GM12878 (cell line): ENCODE results near the gene IRF2. TPM values are rescaled to one million over a fixed set of nuclear protein-coding genes. Genes with fewer than 3 reads are reported as not detected.

Source experiments
- ATAC-seq: fragments of 200-7000 bp; cut with Tn5 transposase; 3 replicates; pipeline ENCODE4 v1.9.1; 2020; ENCODE audit warnings: mild to moderate bottlenecking, moderate library complexity
- BruUV-seq: library from RNA; stranded (reverse); fragments of 400-500 nt; replicated peaks from 2 replicates; lab custom pipeline; 2021; lab: Mats Ljungman, UMichigan
- CTCF ChIA-PET: fragments of 300-600 bp; sonication (Branson Sonifier 250); formaldehyde crosslinking; extraction: SDS; loops from one replicate; lab custom pipeline; 2021; ENCODE audit warnings: inconsistent platforms; lab: Yijun Ruan, JAX
- POLR2A ChIA-PET: fragments of 350-600 bp; formaldehyde crosslinking; extraction: SDS; loops from one replicate; lab custom pipeline; 2021; ENCODE audit warnings: inconsistent platforms; lab: Charles Lee
- RAD21 ChIA-PET: fragments of 300-600 bp; sonication (Branson Sonifier 250); formaldehyde crosslinking; loops from one replicate; lab custom pipeline; 2023; ENCODE audit warnings: antibody characterized with exemption; ENCODE audit not compliant: unreplicated experiment; lab: Charles Lee
- SMC1A ChIA-PET: fragments of 300-600 bp; sonication (Branson Sonifier 250); formaldehyde crosslinking; loops from one replicate; lab custom pipeline; 2023; ENCODE audit not compliant: unreplicated experiment, uncharacterized antibody; lab: Charles Lee
- DNase-seq: peaks from one replicate; pipeline ENCODE4 v3.0.0-alpha.2; 2011; ENCODE audit warnings: low read depth, low spot score
- FAIRE-seq: peaks from 3 replicates; lab custom pipeline; 2011; peaks lifted over from hg19 to GRCh38; lab: Jason Lieb, UNC
- H2AFZ ChIP-seq: 2 replicates; pipeline ENCODE4 v1.6.0; 2011; ENCODE audit warnings: low read depth, low read length, control low read depth; ENCODE audit not compliant: control insufficient read depth
- H3K27ac ChIP-seq: 2 replicates; pipeline ENCODE4 v1.5.1; 2011; ENCODE audit warnings: control low read depth; ENCODE audit not compliant: control insufficient read depth, insufficient read depth
- H3K27me3 ChIP-seq, 2 experiments: replicated peaks in 1 of 2; 2 replicates each; pipeline versions ENCODE4 v1.6.0 to v1.6.1; 2011; ENCODE audit warnings: low read length in 1 of 2; ENCODE audit not compliant: control insufficient read depth in 2 of 2, insufficient read depth in 2 of 2
- H3K36me3 ChIP-seq, 2 experiments: 2 replicates each; pipeline ENCODE4 v1.5.1; 2011; ENCODE audit warnings: low read length in 1 of 2; ENCODE audit not compliant: control insufficient read depth in 2 of 2, insufficient read depth in 2 of 2
- H3K4me1 ChIP-seq: 2 replicates; pipeline ENCODE4 v1.6.1; 2011; ENCODE audit warnings: mild to moderate bottlenecking, low read length, moderate library complexity, mixed read lengths; ENCODE audit not compliant: control insufficient read depth, insufficient read depth
- H3K4me2 ChIP-seq: 2 replicates; pipeline ENCODE4 v1.6.0; 2011; ENCODE audit warnings: control low read depth; ENCODE audit not compliant: control insufficient read depth, insufficient read depth
- H3K4me3 ChIP-seq: fragments of 200-600 bp; sonication (generic); 2 replicates; pipeline ENCODE4 v1.5.1; 2016
- H3K79me2 ChIP-seq: 2 replicates; pipeline ENCODE4 v1.6.0; 2011; ENCODE audit warnings: low read length; ENCODE audit not compliant: control insufficient read depth, insufficient read depth
- H3K9ac ChIP-seq: 2 replicates; pipeline ENCODE4 v1.8.0; 2011; ENCODE audit warnings: low read length, control low read depth, mixed read lengths; ENCODE audit not compliant: control insufficient read depth, insufficient read depth
- H3K9me3 ChIP-seq: replicated peaks from 3 replicates; pipeline ENCODE4 v1.5.1; 2011; ENCODE audit warnings: mild to moderate bottlenecking, low read length; ENCODE audit not compliant: control insufficient read depth, insufficient read depth
- H4K20me1 ChIP-seq: 2 replicates; pipeline ENCODE4 v1.6.0; 2011; ENCODE audit not compliant: control insufficient read depth, insufficient read depth
- HDGF ChIP-seq: fragments of 450-650 bp; IDR thresholded peaks from 2 replicates; pipeline ENCODE4 v1.6.1; 2016; ENCODE audit warnings: antibody characterized with exemption
- IKZF1 ChIP-seq: fragments of 450-650 bp; conservative IDR thresholded peaks from 2 replicates; pipeline ENCODE4 v1.6.1; 2017; ENCODE audit warnings: antibody characterized with exemption, mild to moderate bottlenecking
- LARP7 ChIP-seq: fragments of 450-650 bp; IDR thresholded peaks from 2 replicates; pipeline ENCODE4 v1.6.1; 2017; ENCODE audit warnings: mild to moderate bottlenecking
- MLLT1 ChIP-seq: fragments of 450-650 bp; IDR thresholded peaks from 2 replicates; pipeline ENCODE4 v1.6.1; 2016; ENCODE audit warnings: mild to moderate bottlenecking
- RELB ChIP-seq: fragments of 450-650 bp; IDR thresholded peaks from 2 replicates; pipeline ENCODE4 v1.6.1; 2017; ENCODE audit warnings: low read depth, mild to moderate bottlenecking, moderate library complexity
- SIN3A ChIP-seq: IDR thresholded peaks from 2 replicates; pipeline ENCODE4 v1.6.1; 2012; ENCODE audit warnings: low read depth, low read length, improper control_type of control experiment
- SMARCA5 ChIP-seq: fragments of 450-650 bp; IDR thresholded peaks from 2 replicates; pipeline ENCODE4 v1.6.1; 2017; ENCODE audit warnings: mild to moderate bottlenecking
- ZNF217 ChIP-seq: fragments of 450-650 bp; IDR thresholded peaks from 2 replicates; pipeline ENCODE4 v1.6.1; 2017; ENCODE audit warnings: antibody characterized with exemption, mild to moderate bottlenecking
- ZNF592 ChIP-seq: fragments of 450-650 bp; IDR thresholded peaks from 2 replicates; pipeline ENCODE4 v1.6.1; 2017; ENCODE audit warnings: mild to moderate bottlenecking, moderate library complexity
- ZNF687 ChIP-seq: fragments of 450-650 bp; IDR thresholded peaks from 2 replicates; pipeline ENCODE4 v1.6.1; 2017; ENCODE audit warnings: mild to moderate bottlenecking, moderate library complexity
- WGBS: methylation state at CpG from one replicate; pipeline ENCODE4 v1.1.6; 2016; ENCODE audit warnings: low lambda C conversion rate; ENCODE audit not compliant: insufficient replicate concordance, insufficient coverage; ENCODE audit errors: missing lambda C conversion rate; 5-methylcytosine and 5-hydroxymethylcytosine counted together
- in situ Hi-C: fragments of 300-500 bp; cut with MboI; formaldehyde crosslinking; loops from 9 replicates; pipeline ENCODE4 v1.14.3; 2018; ENCODE audit warnings: mixed read lengths
- intact Hi-C: fragments of 100-400 bp; cut with micrococcal nuclease; formaldehyde crosslinking; loops from one replicate; pipeline ENCODE4 v1.14.2; 2022; ENCODE audit not compliant: unreplicated experiment
- polyA plus RNA-seq, 11 experiments: library from polyadenylated mRNA; depleted of rRNA in 4 of 11; unstranded in 6 of 11; stranded (reverse) in 5 of 11; fragments of >200 nt; fragmentation: Nextera tagmentation in 4 of 11; fragmentation: Illumina TruSeq in 1 of 11; extraction: Ambion mirVana in 4 of 11; extraction: Trizol in 1 of 11; gene quantifications; 1 replicate in 1 of 11; 2 replicates in 10 of 11; pipeline versions ENCODE4 v1.2.1 to v1.2.3, GENCODE V29; 2011 to 2016; ENCODE audit warnings: inconsistent platforms in 2 of 11, missing spikeins in 2 of 11, low read depth in 1 of 11
- total RNA-seq, 4 experiments: library from RNA; depleted of rRNA in 3 of 4; stranded (reverse); fragments of >200 nt in 3 of 4; fragmentation: Illumina TruSeq in 1 of 4; extraction: Trizol in 1 of 4; gene quantifications; 2 replicates each; pipeline versions ENCODE4 v1.2.1 to v1.2.3, GENCODE V29; 2013 to 2021

The IRF2 gene
- total and polyA plus RNA-seq, 10 of the 15 experiments (the other 5 are each of a cell fraction or from before 2014, with no cell fraction given), result 45.1 to 99.3 (median 58.9) TPM

- intact Hi-C loops, result loop anchor here (1.0 to 5.0 kb wide), 3 partner anchors 69 to 298 kb away; partner anchors contain the start of genes CASP3 and PRIMPOL
- Histone ChIP-seq H3K9ac (peak overlapping the region; percentile 90), H4K20me1 (no peaks in the 10 kb centered on the region), H3K9me3 (no peaks in the 10 kb centered on the region; the same call in 2 of the 3 replicates), H3K4me2 (peak overlapping the region; percentile 94), H2AFZ (no peak overlapping the region), H3K27me3 (no peaks in the 10 kb centered on the region), H3K27ac (peak overlapping the region; percentile 99), H3K79me2 (peaks cover 94% of the 10 kb centered on the region), H3K4me3 (peak overlapping the region; percentile 89), H3K36me3 (no peaks in the 10 kb centered on the region; a peak in 3 of 4 replicates), H3K4me1 (peaks cover 50% of the 10 kb centered on the region)
- ATAC-seq, result no peak
- ChIA-PET POLR2A (interaction anchor here (0.5 to 16.9 kb wide), 15 partner anchors 20 to 187 kb away, joined by 3 to 445 read pairs (median 31); partner anchors contain the start of gene IRF2), CTCF (interaction anchor here (0.8 to 13.5 kb wide), 17 partner anchors 10 to 385 kb away, joined by 3 to 166 read pairs (median 7); partner anchors contain the start of gene CENPU), SMC1A (interaction anchor here (0.8 to 17.5 kb wide), 27 partner anchors 14 to 190 kb away, joined by 3 to 411 read pairs (median 7); partner anchors contain the start of gene IRF2), RAD21 (interaction anchor here (0.9 to 14.9 kb wide), 18 partner anchors 19 to 186 kb away, joined by 3 to 419 read pairs (median 30); partner anchors contain the start of gene IRF2)
- no peak for FAIRE-seq
- no TSS peak for BruUV-seq
- DNase-seq, result no peak
- in situ Hi-C loops, result loop anchor here (5.0 kb wide), 3 partner anchors 67 to 188 kb away; partner anchors contain the start of gene IRF2
- 90% methylated on average over 11 of the region's 11 CpGs for WGBS
- peak; percentile 21; the same call in 1 of the 2 replicates for TF ChIP-seq RELB
- peak; percentile 97 for TF ChIP-seq MLLT1
- peak; percentile 88 for TF ChIP-seq HDGF
- TF ChIP-seq ZNF217, result no peak
- TF ChIP-seq SIN3A, result no peak
- TF ChIP-seq LARP7, result peak; percentile 68; the same call in 1 of the 2 replicates
- peak; percentile 56 for TF ChIP-seq ZNF687
- TF ChIP-seq ZNF592, result 0 out of 2 replicates have a peak, but pooled peaks have one; percentile 35
- 0 out of 2 replicates have a peak, but pooled peaks have one; percentile 34 for TF ChIP-seq SMARCA5
- peak; percentile 35 for TF ChIP-seq IKZF1
Measured at GRCh38 chr4:184349283-184350039, 124.9 kb downstream of the IRF2 start.
